GM12872 (cell line): ENCODE data around the gene SYK.
A peak's percentile ranks its signal among the peaks of the same experiment; 100 is the strongest.

Experiments used
- CTCF ChIP-seq: IDR thresholded peaks from 3 replicates; pipeline ENCODE4 v1.5.1; 2011; ENCODE audit warnings: low read depth, mild to moderate bottlenecking, low read length, moderate library complexity; ENCODE audit not compliant: insufficient read depth

The SYK gene

GRCh38 chr9:90773617-90774016 lies 28.0 kb upstream of the SYK start:
- TF ChIP-seq CTCF: peak; percentile 56

- no peak for TF ChIP-seq CTCF
These were observed 27.5 kb upstream of the SYK start for GRCh38 chr9:90774071-90774470.

- TF ChIP-seq CTCF: peak; percentile 59
These were observed 26.9 kb upstream of the SYK start for GRCh38 chr9:90774682-90775081.

GRCh38 chr9:90775657-90776056 lies 26.0 kb upstream of the SYK start:
- TF ChIP-seq CTCF: no peak

- no peak for TF ChIP-seq CTCF
These were observed 22.9 kb upstream of the SYK start for GRCh38 chr9:90778746-90779145.

- TF ChIP-seq CTCF: no peak
These were observed 18.1 kb upstream of the SYK start for GRCh38 chr9:90783552-90783951.

- TF ChIP-seq CTCF: no peak
These were observed 17.7 kb upstream of the SYK start for GRCh38 chr9:90783964-90784363.
